PC-3 (cell line): Measurements from ENCODE around the gene PKDREJ. TPM values are rescaled to one million over a fixed set of nuclear protein-coding genes. Genes with fewer than 3 reads are reported as not detected.

Experiments used
- ATAC-seq: fragments of 200-7000 bp; cut with Tn5 transposase; 2 replicates; pipeline ENCODE4 v1.9.1; 2020; ENCODE audit warnings: mild to moderate bottlenecking, moderate library complexity
- BruUV-seq: library from RNA; stranded (reverse); fragments of 400-500 nt; replicated peaks from 2 replicates; lab custom pipeline; 2021; lab: Mats Ljungman, UMichigan
- CTCF ChIA-PET: fragments of 300-600 bp; sonication (Branson Sonifier 250); formaldehyde crosslinking; loops from one replicate; lab custom pipeline; 2022; ENCODE audit warnings: antibody characterized with exemption; lab: Charles Lee
- POLR2A ChIA-PET: fragments of 300-600 bp; sonication (Branson Sonifier 250); formaldehyde crosslinking; loops from one replicate; lab custom pipeline; 2022; ENCODE audit warnings: antibody characterized with exemption; ENCODE audit not compliant: unreplicated experiment; lab: Charles Lee
- DNase-seq: peaks from one replicate; pipeline ENCODE4 v3.0.0-alpha.2; 2015
- H2AFZ ChIP-seq: fragments of 300-600 bp; sonication (generic); 2 replicates; pipeline ENCODE4 v1.6.0; 2016; ENCODE audit warnings: antibody characterized with exemption, low read length
- H3F3A ChIP-seq: fragments of 300-600 bp; sonication (generic); one replicate; pipeline ENCODE4 v1.6.0; 2017; ENCODE audit warnings: antibody characterized with exemption, low read length, control low read depth, mild to moderate bottlenecking; ENCODE audit not compliant: unreplicated experiment
- H3K27ac ChIP-seq: fragments of 300-600 bp; sonication (generic); 2 replicates; pipeline ENCODE4 v1.5.1; 2016; ENCODE audit warnings: mild to moderate bottlenecking, low read length
- H3K27me3 ChIP-seq: fragments of 300-600 bp; sonication (generic); 2 replicates; pipeline ENCODE4 v1.6.1; 2016; ENCODE audit warnings: low read length, mixed read lengths
- H3K36me3 ChIP-seq: fragments of 300-600 bp; sonication (generic); 2 replicates; pipeline ENCODE4 v1.6.1; 2016; ENCODE audit warnings: low read depth, mixed run types, low read length, mixed read lengths
- H3K4me1 ChIP-seq: fragments of 300-600 bp; sonication (generic); 2 replicates; pipeline ENCODE4 v1.5.1; 2016; ENCODE audit warnings: low read length; ENCODE audit not compliant: insufficient read depth
- H3K4me2 ChIP-seq: fragments of 300-600 bp; sonication (generic); 2 replicates; pipeline ENCODE4 v1.6.0; 2016; ENCODE audit warnings: low read length
- H3K4me3 ChIP-seq: fragments of 300-600 bp; sonication (generic); 2 replicates; pipeline ENCODE4 v1.5.1; 2016; ENCODE audit warnings: mild to moderate bottlenecking, low read length, mixed read lengths
- H3K79me2 ChIP-seq: fragments of 300-600 bp; sonication (generic); 2 replicates; pipeline ENCODE4 v1.6.1; 2017; ENCODE audit warnings: low read length, mixed read lengths
- H3K9ac ChIP-seq: fragments of 300-600 bp; sonication (generic); 2 replicates; pipeline ENCODE4 v1.6.0; 2016; ENCODE audit warnings: mild to moderate bottlenecking, low read length
- H3K9me2 ChIP-seq: fragments of 300-600 bp; sonication (generic); replicated peaks from 2 replicates; pipeline ENCODE4 v1.6.1; 2016; ENCODE audit warnings: mixed run types, low read length, mixed read lengths
- H3K9me3 ChIP-seq: fragments of 300-600 bp; sonication (generic); 2 replicates; pipeline ENCODE4 v1.6.1; 2016; ENCODE audit warnings: low read length, mixed read lengths
- H4K20me1 ChIP-seq: fragments of 300-600 bp; sonication (generic); 2 replicates; pipeline ENCODE4 v1.6.1; 2016; ENCODE audit warnings: low read length, mixed read lengths
- EZH2 ChIP-seq: fragments of 300-600 bp; sonication (generic); IDR thresholded peaks from one replicate; pipeline ENCODE4 v1.6.1; 2017; ENCODE audit warnings: antibody characterized with exemption, mild to moderate bottlenecking, low read length; ENCODE audit not compliant: unreplicated experiment
- EZH2phosphoT487 ChIP-seq: fragments of 300-600 bp; sonication (generic); IDR thresholded peaks from 2 replicates; pipeline ENCODE4 v1.6.1; 2018; ENCODE audit warnings: mild to moderate bottlenecking, antibody characterized with exemption, low read length, borderline replicate concordance
- intact Hi-C: fragments of 100-400 bp; cut with micrococcal nuclease; formaldehyde crosslinking; loops from 2 replicates; pipeline ENCODE4 v1.9.0; 2023
- total RNA-seq: library from RNA; depleted of rRNA; stranded (reverse); fragments of >200 nt; gene quantifications from 2 replicates; pipeline ENCODE4 v1.2.3, GENCODE V29; 2014
- TF ChIP-seq, protein P1 (sequence below): fragments of 300-600 bp; sonication (generic); conservative IDR thresholded peaks from 2 replicates; pipeline ENCODE4 v1.5.1; 2017; ENCODE audit warnings: antibody characterized with exemption, low read depth, mild to moderate bottlenecking, low read length

PKDREJ gene
- total RNA-seq, 1 experiment from 2014 or later: not detected

GRCh38 chr22:46296257-46297150 lies 33.4 kb upstream of the PKDREJ start, which contains the start of gene GTSE1:
Gene GTSE1 (plus strand): TSS chr22:46296870. CDS start chr22:46297401, 531 bp downstream.
- POLR2A ChIA-PET: no interaction called here
- peak within 1 kb of the TSS; percentile 76 for H3K9ac ChIP-seq
- CTCF ChIA-PET: no interaction called here
- TF ChIP-seq, protein P1, sequence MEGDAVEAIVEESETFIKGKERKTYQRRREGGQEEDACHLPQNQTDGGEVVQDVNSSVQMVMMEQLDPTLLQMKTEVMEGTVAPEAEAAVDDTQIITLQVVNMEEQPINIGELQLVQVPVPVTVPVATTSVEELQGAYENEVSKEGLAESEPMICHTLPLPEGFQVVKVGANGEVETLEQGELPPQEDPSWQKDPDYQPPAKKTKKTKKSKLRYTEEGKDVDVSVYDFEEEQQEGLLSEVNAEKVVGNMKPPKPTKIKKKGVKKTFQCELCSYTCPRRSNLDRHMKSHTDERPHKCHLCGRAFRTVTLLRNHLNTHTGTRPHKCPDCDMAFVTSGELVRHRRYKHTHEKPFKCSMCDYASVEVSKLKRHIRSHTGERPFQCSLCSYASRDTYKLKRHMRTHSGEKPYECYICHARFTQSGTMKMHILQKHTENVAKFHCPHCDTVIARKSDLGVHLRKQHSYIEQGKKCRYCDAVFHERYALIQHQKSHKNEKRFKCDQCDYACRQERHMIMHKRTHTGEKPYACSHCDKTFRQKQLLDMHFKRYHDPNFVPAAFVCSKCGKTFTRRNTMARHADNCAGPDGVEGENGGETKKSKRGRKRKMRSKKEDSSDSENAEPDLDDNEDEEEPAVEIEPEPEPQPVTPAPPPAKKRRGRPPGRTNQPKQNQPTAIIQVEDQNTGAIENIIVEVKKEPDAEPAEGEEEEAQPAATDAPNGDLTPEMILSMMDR: 0 out of 2 replicates have a peak, but pooled peaks have one; percentile 18
- TF ChIP-seq EZH2: no peak
- no peak for TF ChIP-seq EZH2phosphoT487
- H3K27ac ChIP-seq: peak within 1 kb of the TSS; percentile 63
- peaks cover 41% of the 10 kb centered on the region for H3K79me2 ChIP-seq
- H3K4me1 ChIP-seq: peaks cover 13% of the 10 kb centered on the region
- peak within 1 kb of the TSS; percentile 67 for H2AFZ ChIP-seq
- no peaks in the 10 kb centered on the region for H3K27me3 ChIP-seq
- peaks cover 18% of the 10 kb centered on the region for H3K36me3 ChIP-seq
- no peaks in the 10 kb centered on the region for H3K9me3 ChIP-seq
- DNase-seq (peak; percentile 97), ATAC-seq (peak; percentile 96)
- intact Hi-C loops: loop anchor here (5.0 kb wide), 1 partner anchor 174 kb away; no protein-coding TSS in a partner anchor
- H3K9me2 ChIP-seq: no peaks in the 10 kb centered on the region
- no peaks in the 10 kb centered on the region for H3F3A ChIP-seq
- peak within 1 kb of the TSS; percentile 84 for H3K4me3 ChIP-seq
- no peaks in the 10 kb centered on the region for H4K20me1 ChIP-seq
- BruUV-seq: TSS peak; percentile 94
- H3K4me2 ChIP-seq: peak within 1 kb of the TSS; percentile 98

DNA sequence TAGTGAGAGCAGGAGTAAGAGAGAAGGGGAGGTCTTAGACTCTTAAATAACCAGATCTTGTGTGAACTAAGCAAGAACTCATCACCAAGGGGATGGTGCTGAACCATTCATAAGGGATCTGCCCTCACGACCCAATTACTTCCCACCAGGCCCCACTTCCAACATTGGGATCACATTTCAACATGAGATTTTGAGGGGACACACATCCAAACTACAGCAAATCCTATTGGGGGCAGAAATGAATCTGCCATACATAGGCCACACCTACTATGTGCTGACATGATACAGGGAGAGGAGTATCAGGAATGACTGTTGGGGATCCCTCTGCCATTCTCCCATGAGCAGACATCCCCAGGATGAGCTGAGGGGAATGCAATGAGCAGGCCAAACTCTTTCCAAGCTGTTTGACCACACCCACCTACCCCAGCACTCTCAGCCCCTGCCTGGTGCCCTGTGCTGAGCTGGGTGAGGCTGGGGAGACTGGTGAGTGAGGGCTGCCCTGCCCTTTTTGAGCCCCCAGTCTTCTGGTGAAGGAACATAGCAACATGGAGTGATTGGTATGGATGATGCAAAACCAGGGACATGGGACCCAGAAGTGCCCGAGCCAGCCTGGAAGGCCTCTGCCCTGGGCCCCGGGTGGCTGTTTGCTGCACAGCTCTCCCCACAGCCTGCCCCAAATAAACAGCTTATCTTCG lies 32.3 kb upstream of the PKDREJ start:
- Histone ChIP-seq H3K9me2 (no peaks in the 10 kb centered on the region), H3K4me2 (peak overlapping the region; percentile 98), H3F3A (no peaks in the 10 kb centered on the region), H4K20me1 (no peaks in the 10 kb centered on the region), H3K4me3 (peak overlapping the region; percentile 84; the same call in 1 of the 2 replicates), H3K79me2 (peaks cover 32% of the 10 kb centered on the region), H3K36me3 (peaks cover 12% of the 10 kb centered on the region), H3K27ac (no peak overlapping the region), H2AFZ (no peak overlapping the region), H3K9me3 (no peaks in the 10 kb centered on the region), H3K27me3 (no peaks in the 10 kb centered on the region), H3K9ac (no peak overlapping the region), H3K4me1 (peaks cover 13% of the 10 kb centered on the region)
- ChIA-PET POLR2A (no interaction called here), CTCF (no interaction called here)
- intact Hi-C loops: loop anchor here (5.0 kb wide), 1 partner anchor 173 kb away; no protein-coding TSS in a partner anchor
- no peak for ATAC-seq
- no peak for DNase-seq
- BruUV-seq: no TSS peak
- TF ChIP-seq EZH2 (no peak), EZH2phosphoT487 (no peak)
- TF ChIP-seq, protein P1: no peak
